HepG2 (cell line): ENCODE measurements around the gene PGPEP1. TPM values are rescaled to one million over a fixed set of nuclear protein-coding genes. Genes with fewer than 3 reads are reported as not detected.
A peak's percentile ranks its signal among the peaks of the same experiment; 100 is the strongest.

ENCODE experiments used
- FOXM1 ChIP-seq: sonication (generic); formaldehyde crosslinking; IDR thresholded peaks from 2 replicates; pipeline ENCODE4 v1.5.0; 2020; ENCODE audit warnings: missing genetic modification reagents
- POLR2G ChIP-seq: fragments of 200-400 bp; formaldehyde crosslinking; IDR thresholded peaks from 2 replicates; pipeline ENCODE4 v1.6.1; 2018; ENCODE audit warnings: mild to moderate bottlenecking, low read depth, low read length, moderate library complexity
- TAF15 ChIP-seq: fragments of 200-400 bp; formaldehyde crosslinking; IDR thresholded peaks from one replicate; pipeline ENCODE4 v1.6.1; 2018; ENCODE audit warnings: mild to moderate bottlenecking, low read depth, low read length; ENCODE audit not compliant: poor library complexity, severe bottlenecking
- ZKSCAN5 ChIP-seq: sonication (generic); formaldehyde crosslinking; IDR thresholded peaks from 2 replicates; pipeline ENCODE4 v1.5.1; 2020; ENCODE audit warnings: mild to moderate bottlenecking, missing genetic modification reagents
- ZNF10 ChIP-seq: sonication (generic); formaldehyde crosslinking; IDR thresholded peaks from 2 replicates; pipeline ENCODE4 v1.4.0; 2020; ENCODE audit warnings: mild to moderate bottlenecking, low read depth, missing genetic modification reagents, borderline replicate concordance
- ZSCAN25 ChIP-seq: sonication (generic); formaldehyde crosslinking; IDR thresholded peaks from 2 replicates; pipeline ENCODE4 v1.8.0; 2022; ENCODE audit warnings: mild to moderate bottlenecking, missing genetic modification reagents
- polyA plus RNA-seq, 8 experiments: library from polyadenylated mRNA; depleted of rRNA in 3 of 8; stranded (reverse) in 7 of 8; unstranded in 1 of 8; fragments of >200 nt; fragmentation: Illumina TruSeq in 4 of 8; extraction: Trizol in 4 of 8; gene quantifications; 2 replicates each; pipeline versions ENCODE4 v1.2.1 to v1.2.3, GENCODE V29; 2011 to 2016; ENCODE audit warnings: low read depth in 4 of 8, missing spikeins in 1 of 8, mixed read lengths in 1 of 8; ENCODE audit not compliant: insufficient read depth in 1 of 8
- total RNA-seq, 5 experiments: library from RNA; depleted of rRNA; stranded (reverse); fragments of >200 nt; fragmentation: Illumina TruSeq; extraction: Trizol; gene quantifications; 2 replicates each; pipeline ENCODE4 v1.2.3, GENCODE V29; 2016; ENCODE audit warnings: low read depth in 1 of 5
- TF ChIP-seq, protein P1 (sequence below): IDR thresholded peaks from 2 replicates; pipeline ENCODE4 v1.6.1; 2012; ENCODE audit warnings: low read length, improper control_type of control experiment
- TF ChIP-seq, protein P2 (sequence below): sonication (generic); formaldehyde crosslinking; IDR thresholded peaks from 2 replicates; pipeline ENCODE4 v1.5.1; 2020; ENCODE audit warnings: missing genetic modification reagents, mild to moderate bottlenecking, borderline replicate concordance
- TF ChIP-seq, protein P3 (sequence below): sonication (generic); formaldehyde crosslinking; conservative IDR thresholded peaks from 2 replicates; pipeline ENCODE4 v1.8.0; 2022; ENCODE audit warnings: missing genetic modification reagents

PGPEP1 gene
- total and polyA plus RNA-seq, 2 of the 13 experiments (the other 11 are each of a cell fraction or from before 2014, with no cell fraction given) = 53.1 to 56.6 TPM

DNA sequence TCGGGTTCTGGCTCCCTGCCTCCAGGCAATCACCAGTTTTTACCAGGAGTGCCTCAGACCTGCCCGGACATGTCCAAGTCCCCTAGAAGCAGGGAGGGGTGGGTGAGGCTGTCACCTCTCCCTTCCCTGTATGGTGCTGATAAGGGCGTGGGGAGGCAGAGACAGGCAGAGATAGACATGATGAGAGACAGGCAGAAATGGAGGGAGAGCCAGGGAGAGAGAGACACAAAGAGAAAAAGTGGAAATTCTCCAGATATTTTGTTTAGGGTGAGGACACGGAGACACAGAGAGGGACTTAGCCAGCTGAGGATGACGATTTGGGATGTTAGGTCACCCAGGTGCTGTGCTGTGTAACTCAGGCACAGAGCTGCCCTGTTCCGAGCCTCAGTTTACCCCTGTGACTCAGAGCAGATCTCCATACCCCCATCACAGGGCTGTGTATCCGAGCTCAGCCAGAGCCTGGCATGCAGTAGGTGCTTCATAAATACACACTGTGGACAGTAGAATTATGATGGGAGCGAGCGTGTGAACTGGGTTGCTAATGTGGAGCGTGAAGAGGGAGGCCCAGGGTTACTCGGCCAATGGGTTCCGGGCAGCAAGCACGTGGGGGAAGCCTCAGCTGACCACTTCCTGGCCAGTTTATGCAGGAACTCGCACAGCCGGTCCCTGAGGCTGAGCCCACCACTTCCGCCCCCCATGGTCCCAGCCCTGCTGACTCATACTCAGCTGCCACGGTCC is 33.7 kb downstream of the PGPEP1 start (continued):
- TF ChIP-seq, protein P1, sequence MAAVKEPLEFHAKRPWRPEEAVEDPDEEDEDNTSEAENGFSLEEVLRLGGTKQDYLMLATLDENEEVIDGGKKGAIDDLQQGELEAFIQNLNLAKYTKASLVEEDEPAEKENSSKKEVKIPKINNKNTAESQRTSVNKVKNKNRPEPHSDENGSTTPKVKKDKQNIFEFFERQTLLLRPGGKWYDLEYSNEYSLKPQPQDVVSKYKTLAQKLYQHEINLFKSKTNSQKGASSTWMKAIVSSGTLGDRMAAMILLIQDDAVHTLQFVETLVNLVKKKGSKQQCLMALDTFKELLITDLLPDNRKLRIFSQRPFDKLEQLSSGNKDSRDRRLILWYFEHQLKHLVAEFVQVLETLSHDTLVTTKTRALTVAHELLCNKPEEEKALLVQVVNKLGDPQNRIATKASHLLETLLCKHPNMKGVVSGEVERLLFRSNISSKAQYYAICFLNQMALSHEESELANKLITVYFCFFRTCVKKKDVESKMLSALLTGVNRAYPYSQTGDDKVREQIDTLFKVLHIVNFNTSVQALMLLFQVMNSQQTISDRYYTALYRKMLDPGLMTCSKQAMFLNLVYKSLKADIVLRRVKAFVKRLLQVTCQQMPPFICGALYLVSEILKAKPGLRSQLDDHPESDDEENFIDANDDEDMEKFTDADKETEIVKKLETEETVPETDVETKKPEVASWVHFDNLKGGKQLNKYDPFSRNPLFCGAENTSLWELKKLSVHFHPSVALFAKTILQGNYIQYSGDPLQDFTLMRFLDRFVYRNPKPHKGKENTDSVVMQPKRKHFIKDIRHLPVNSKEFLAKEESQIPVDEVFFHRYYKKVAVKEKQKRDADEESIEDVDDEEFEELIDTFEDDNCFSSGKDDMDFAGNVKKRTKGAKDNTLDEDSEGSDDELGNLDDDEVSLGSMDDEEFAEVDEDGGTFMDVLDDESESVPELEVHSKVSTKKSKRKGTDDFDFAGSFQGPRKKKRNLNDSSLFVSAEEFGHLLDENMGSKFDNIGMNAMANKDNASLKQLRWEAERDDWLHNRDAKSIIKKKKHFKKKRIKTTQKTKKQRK = no peak
- TF ChIP-seq ZKSCAN5 (no peak), POLR2G (peak; percentile 85), TAF15 (no peak), ZSCAN25 (CRISPR knock-in tag) (peak; percentile 58; the same call in 1 of the 2 replicates), ZNF10 (CRISPR knock-in tag) (no peak), FOXM1 (no peak)
- TF ChIP-seq, protein P2, sequence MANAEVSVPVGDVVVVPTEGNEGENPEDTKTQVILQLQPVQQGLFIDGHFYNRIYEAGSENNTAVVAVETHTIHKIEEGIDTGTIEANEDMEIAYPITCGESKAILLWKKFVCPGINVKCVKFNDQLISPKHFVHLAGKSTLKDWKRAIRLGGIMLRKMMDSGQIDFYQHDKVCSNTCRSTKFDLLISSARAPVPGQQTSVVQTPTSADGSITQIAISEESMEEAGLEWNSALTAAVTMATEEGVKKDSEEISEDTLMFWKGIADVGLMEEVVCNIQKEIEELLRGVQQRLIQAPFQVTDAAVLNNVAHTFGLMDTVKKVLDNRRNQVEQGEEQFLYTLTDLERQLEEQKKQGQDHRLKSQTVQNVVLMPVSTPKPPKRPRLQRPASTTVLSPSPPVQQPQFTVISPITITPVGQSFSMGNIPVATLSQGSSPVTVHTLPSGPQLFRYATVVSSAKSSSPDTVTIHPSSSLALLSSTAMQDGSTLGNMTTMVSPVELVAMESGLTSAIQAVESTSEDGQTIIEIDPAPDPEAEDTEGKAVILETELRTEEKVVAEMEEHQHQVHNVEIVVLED = 0 out of 2 replicates have a peak, but pooled peaks have one; percentile 50
- TF ChIP-seq, protein P3, sequence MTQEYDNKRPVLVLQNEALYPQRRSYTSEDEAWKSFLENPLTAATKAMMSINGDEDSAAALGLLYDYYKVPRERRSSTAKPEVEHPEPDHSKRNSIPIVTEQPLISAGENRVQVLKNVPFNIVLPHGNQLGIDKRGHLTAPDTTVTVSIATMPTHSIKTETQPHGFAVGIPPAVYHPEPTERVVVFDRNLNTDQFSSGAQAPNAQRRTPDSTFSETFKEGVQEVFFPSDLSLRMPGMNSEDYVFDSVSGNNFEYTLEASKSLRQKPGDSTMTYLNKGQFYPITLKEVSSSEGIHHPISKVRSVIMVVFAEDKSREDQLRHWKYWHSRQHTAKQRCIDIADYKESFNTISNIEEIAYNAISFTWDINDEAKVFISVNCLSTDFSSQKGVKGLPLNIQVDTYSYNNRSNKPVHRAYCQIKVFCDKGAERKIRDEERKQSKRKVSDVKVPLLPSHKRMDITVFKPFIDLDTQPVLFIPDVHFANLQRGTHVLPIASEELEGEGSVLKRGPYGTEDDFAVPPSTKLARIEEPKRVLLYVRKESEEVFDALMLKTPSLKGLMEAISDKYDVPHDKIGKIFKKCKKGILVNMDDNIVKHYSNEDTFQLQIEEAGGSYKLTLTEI (CRISPR knock-in tag) = no peak
